Measurements from ENCODE around the gene TMEM86A. TPM values are rescaled to one million over a fixed set of nuclear protein-coding genes. Genes with fewer than 3 reads are reported as not detected.
A peak's percentile ranks its signal among the peaks of the same experiment; 100 is the strongest.

The TMEM86A gene
- total RNA-seq, 4 donors from 2014 or later, result 37.6 to 96.2 (median 52.8) TPM

GRCh38 chr11:18714443-18714780 is 15.8 kb downstream of the TMEM86A start:
- no peak for TF ChIP-seq CTCF (IDR thresholded peaks at IDR 0.05)
- TF ChIP-seq POLR2A (IDR thresholded peaks at IDR 0.05), result no peak
- H3K4me3 ChIP-seq (ENCODE audit: low read depth, poor library complexity, severe bottlenecking), result no peak overlapping the region
- DNase-seq (ENCODE audit: low spot score in 2 of 2), result no peak
- 87 to 91% methylated on average over 10 of the region's 10 CpGs for WGBS, 2 donors
- intact Hi-C loops (cut with DNase I; ENCODE audit: low total_unique reads), result no loop called here

GRCh38 chr11:18715476-18715875 is 16.9 kb downstream of the TMEM86A start:
- no peak for TF ChIP-seq POLR2A (IDR thresholded peaks at IDR 0.05)
- TF ChIP-seq CTCF (IDR thresholded peaks at IDR 0.05), result no peak
- DNase-seq (ENCODE audit: low spot score in 2 of 2), result no peak
- H3K4me3 ChIP-seq (ENCODE audit: low read depth, poor library complexity, severe bottlenecking), result no peak overlapping the region
- WGBS, 2 donors, result 79 to 91% methylated on average over 7 of the region's 7 CpGs
- intact Hi-C loops (cut with DNase I; ENCODE audit: low total_unique reads), result no loop called here

- no peak overlapping the region for H3K4me3 ChIP-seq (ENCODE audit: low read depth, poor library complexity, severe bottlenecking)
- intact Hi-C loops (cut with DNase I; ENCODE audit: low total_unique reads), result no loop called here
- TF ChIP-seq CTCF (IDR thresholded peaks at IDR 0.05) (no peak), POLR2A (IDR thresholded peaks at IDR 0.05) (no peak)
- WGBS, 2 donors, result 51 to 57% methylated on average over 5 of the region's 5 CpGs
- no peak for DNase-seq (ENCODE audit: low spot score in 2 of 2)
Measured at GRCh38 chr11:18720091-18720807, 21.7 kb downstream of the TMEM86A start.

- DNase-seq (ENCODE audit: low spot score in 2 of 2), result peak; percentile 81 to 96
- 2 to 3% methylated on average over 41 of the region's 41 CpGs for WGBS, 2 donors
- peak overlapping the region; percentile 39 for H3K4me3 ChIP-seq (ENCODE audit: low read depth, poor library complexity, severe bottlenecking)
- TF ChIP-seq CTCF (IDR thresholded peaks at IDR 0.05), result no peak
- TF ChIP-seq POLR2A (IDR thresholded peaks at IDR 0.05), result no peak
- intact Hi-C loops (cut with DNase I; ENCODE audit: low total_unique reads), result no loop called here
Measured at GRCh38 chr11:18720808-18721560, 22.4 kb downstream of the TMEM86A start.

GRCh38 chr11:18721561-18722292 is 23.1 kb downstream of the TMEM86A start:
- DNase-seq (ENCODE audit: low spot score in 2 of 2), result peak; percentile 47 to 91
- 4 to 5% methylated on average over 20 to 29 of the region's 36 CpGs for WGBS, 2 donors
- intact Hi-C loops (cut with DNase I; ENCODE audit: low total_unique reads), result no loop called here
- TF ChIP-seq POLR2A (IDR thresholded peaks at IDR 0.05), result no peak
- peak in 1 of 3 donors; percentile 35 for TF ChIP-seq CTCF (IDR thresholded peaks at IDR 0.05)
- H3K4me3 ChIP-seq (ENCODE audit: low read depth, poor library complexity, severe bottlenecking), result peak overlapping the region; percentile 39

Measured in lower leg skin (tissue), 4 donors.